WI38 (cell line): Measurements from ENCODE around the gene OVCH1.

Source experiments
- H3K4me3 ChIP-seq: 2 replicates; pipeline ENCODE4 v1.5.1; 2011; ENCODE audit warnings: low read depth, mild to moderate bottlenecking, control low read depth, low read length
- CTCF ChIP-seq: IDR thresholded peaks from 2 replicates; pipeline ENCODE4 v1.5.1; 2012; ENCODE audit warnings: low read depth, mild to moderate bottlenecking, control low read depth, low read length

Gene OVCH1

DNA sequence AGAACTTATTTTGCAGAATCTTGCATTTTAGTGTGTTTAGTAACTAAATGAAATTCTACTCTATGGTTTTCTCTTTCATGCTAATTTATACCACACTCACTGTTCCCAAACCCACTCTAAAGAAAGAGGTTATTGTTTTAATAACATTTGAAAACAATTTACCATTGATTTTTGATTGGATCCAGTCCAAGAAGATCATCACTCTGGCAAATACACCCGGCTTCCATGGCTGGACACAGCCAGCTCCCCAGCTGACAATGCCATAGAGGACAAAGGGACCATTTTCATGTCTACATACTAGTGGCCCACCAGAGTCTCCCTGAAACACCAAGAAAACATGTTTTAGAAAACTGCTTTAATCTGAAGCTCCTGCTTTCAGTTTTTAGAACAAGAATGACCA is 42.4 kb downstream of the OVCH1 start:
- no peak overlapping the region for H3K4me3 ChIP-seq
- TF ChIP-seq CTCF: no peak

- TF ChIP-seq CTCF: no peak
- H3K4me3 ChIP-seq: no peak overlapping the region
Measured at GRCh38 chr12:29451888-29452287, 45.6 kb downstream of the OVCH1 start.

DNA sequence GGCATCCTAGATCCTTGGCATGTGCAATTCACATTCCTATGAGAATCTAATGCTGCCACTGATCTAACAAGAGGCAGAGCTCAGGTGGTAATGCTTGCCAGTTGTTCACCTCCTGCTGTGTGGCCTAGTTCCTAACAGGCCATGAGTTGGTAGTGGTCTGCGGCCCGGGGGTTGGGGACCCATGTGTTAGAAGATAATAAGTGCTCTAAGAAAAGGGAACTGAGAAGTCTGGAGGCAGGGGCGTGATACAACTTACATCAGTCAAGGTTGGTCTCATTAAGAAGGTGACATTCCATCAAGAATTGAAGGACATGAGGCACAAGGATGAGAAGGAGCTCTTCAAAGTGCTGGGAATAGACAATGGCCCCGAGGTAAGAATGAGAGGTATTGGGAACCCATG is 49.3 kb downstream of the OVCH1 start:
- TF ChIP-seq CTCF: no peak
- no peak overlapping the region for H3K4me3 ChIP-seq

DNA sequence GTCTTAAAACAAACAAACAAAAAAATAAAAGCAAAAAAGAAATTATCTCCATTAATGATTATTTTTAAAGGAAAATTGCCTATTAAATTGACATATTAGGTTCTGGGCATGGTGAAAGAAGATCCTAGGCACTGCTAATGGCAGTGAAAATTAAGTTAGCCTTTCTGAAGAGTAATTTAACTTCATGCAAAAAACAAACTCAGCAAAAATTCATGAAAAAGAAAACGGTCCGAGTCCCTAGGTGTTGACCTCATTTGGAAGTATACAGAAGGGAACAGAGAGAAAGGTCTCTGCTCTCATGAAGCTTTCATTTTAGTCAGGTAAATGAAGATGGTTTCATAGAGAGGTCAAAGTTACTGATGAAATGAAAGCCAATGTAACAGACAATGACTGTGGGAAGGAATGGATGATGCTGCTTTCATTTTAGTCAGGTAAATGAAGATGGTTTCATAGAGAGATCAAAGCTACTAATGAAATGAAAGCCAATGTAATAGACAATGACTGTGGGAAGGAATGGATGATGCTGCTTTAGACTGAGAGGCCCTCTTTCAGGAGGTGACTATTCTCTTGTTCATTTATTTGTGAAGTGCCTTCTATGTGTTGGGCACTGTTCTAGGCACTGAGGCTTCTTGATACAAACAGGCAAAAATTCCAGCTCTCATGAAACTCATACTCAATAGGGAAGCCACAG is 50.1 kb downstream of the OVCH1 start:
- H3K4me3 ChIP-seq: no peak overlapping the region
- TF ChIP-seq CTCF: no peak

GRCh38 chr12:29439506-29439905 is 58.0 kb downstream of the OVCH1 start:
- no peak overlapping the region for H3K4me3 ChIP-seq
- no peak for TF ChIP-seq CTCF

- H3K4me3 ChIP-seq: no peak overlapping the region
Measured at GRCh38 chr12:29438752-29439408, 58.6 kb downstream of the OVCH1 start.

More at GRCh38 chr12:29438752-29439408, 58.6 kb downstream of the OVCH1 start:
- no peak for TF ChIP-seq CTCF
